CD4-positive, alpha-beta T cell treated with Interleukin-2 at 100 ng/mL for 4 hours (primary cell): Measurements from ENCODE around the gene ADAM33.

Source experiments
- DNase-seq: peaks from one replicate; pipeline ENCODE4 v3.0.0-alpha.2; 2020; ENCODE audit warnings: low spot score

Gene ADAM33

GRCh38 chr20:3710011-3710466 lies 28.2 kb upstream of the ADAM33 start:
- no peak for DNase-seq

DNA sequence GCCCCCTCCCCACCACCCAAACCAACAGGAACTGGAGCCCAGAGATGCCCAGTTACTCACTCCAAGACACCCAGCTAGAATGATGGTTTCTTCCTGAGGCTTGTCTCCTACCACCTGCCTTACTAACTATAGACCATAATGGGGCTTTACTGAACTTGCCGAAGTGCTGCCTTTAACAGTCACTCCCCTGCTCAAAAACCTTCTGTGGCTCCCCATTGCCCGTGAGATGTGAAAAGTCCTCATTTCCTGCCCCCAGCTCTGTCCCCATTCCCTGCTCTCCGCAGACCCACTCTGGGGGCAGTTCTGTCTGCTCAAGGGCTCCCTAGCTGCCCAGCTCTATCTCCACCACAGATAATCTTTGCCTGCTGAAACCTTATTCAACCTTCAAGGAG lies 25.7 kb upstream of the ADAM33 start:
- no peak for DNase-seq

GRCh38 chr20:3706774-3707507 lies 25.1 kb upstream of the ADAM33 start:
- no peak for DNase-seq

- no peak for DNase-seq
These were observed 24.3 kb upstream of the ADAM33 start for GRCh38 chr20:3705970-3706739.

GRCh38 chr20:3705491-3705969 lies 23.7 kb upstream of the ADAM33 start:
- no peak for DNase-seq

- DNase-seq, result no peak
These were observed 22.3 kb upstream of the ADAM33 start for GRCh38 chr20:3704087-3704486.

- no peak for DNase-seq
These were observed 21.0 kb upstream of the ADAM33 start for GRCh38 chr20:3702611-3703391.

GRCh38 chr20:3701061-3701998 lies 19.5 kb upstream of the ADAM33 start:
- no peak for DNase-seq

- no peak for DNase-seq
These were observed 17.2 kb upstream of the ADAM33 start for GRCh38 chr20:3699037-3699436.

GRCh38 chr20:3698591-3699001 lies 16.8 kb upstream of the ADAM33 start:
- DNase-seq, result no peak

GRCh38 chr20:3697588-3698305 lies 15.9 kb upstream of the ADAM33 start:
- no peak for DNase-seq

DNA sequence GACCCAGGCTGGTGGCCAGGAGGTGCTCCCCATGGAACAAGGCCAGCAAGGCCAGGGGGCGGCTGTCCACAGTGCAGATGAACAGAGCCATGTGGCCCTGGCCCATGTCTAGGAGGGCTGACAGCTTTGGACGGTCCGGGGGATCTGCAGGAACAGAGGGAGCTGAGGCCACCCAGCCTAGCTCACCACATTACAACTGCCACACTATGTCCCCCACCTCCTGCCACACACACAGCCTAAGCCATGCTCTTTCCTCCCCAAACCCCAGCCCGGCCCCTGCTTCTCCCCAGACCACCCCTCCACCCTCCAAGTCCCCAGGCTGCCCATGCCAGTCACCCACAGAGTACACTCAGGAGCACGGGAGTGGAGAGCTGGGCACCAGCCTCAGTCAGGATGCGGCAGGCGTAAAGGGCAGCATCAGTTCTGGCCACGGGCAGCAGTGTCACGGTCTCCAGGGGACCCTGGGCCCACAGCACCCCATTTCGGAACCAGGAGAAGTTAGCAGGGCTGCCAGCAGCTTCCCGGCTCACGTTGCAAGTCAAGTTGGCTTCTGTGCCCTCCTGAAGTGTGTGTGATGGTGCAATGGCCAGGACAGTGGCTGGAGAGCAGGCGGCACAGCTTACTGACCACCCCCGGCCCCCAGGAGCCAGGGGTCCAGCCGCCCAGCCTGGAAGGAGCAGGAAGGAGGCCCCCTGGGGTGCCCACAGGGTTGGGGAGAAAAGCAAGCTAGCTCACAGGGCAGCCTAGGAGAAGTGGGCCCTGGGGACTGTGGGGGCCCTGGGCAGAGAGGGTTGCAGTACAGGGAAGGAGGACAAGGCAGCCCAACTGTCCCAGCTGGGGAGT lies 15.2 kb upstream of the ADAM33 start:
- DNase-seq, result no peak

DNA sequence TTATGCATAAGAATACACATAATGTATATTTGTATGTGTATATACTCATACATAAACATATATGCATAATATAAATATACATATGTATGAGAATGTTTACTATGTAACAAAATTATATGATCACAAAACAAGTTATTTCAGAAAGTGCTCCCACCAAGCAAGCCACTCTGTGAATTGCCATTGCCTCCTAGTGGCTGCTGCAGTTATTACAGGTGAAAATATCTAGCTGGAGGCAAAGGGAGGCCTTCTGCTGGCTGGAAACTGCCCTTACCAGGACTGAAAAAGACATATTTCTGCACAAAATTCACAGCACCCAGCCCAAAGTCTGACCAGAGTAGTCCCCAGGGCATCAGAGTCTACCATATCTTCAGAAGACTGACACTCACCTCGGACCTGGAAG lies 14.4 kb upstream of the ADAM33 start:
- DNase-seq, result no peak

DNA sequence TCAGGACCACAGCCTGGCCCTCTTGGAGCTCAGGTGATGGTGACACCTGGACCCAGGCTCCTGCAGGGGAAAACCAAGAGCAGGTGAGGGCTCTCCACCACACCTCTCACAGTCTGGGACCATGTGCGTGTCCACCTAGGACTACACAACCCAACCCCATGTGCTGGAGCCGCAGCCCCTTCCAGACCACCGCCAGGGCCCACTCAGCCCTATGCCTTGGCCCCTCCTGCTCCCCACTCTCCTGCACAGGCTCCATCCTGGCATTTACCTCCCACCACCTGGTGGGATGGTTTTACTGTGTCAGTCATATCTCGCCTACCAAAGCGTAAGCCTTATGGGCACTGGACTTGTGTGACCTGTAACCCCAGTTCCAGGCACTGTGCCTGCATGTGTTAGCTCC lies 13.1 kb upstream of the ADAM33 start:
- no peak for DNase-seq

DNA sequence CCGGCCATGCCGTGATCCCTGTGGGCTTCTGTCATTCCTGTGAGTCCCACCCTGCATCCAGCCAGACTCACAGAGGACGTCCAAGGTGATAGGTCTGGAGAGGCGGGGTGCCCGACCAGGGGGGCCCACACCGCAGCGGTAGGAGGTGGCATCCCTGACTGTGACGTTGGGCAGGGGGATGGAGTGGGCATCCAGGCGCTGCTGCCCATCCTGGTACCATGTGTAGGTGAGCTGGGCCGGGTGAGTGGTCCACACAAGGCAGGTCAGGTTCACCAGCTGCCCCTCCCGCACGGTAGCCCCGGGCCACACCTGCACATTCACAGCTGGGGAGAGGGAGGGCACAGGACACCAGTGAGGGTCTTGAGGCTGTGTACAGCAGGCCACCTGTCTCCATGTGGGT lies 11.6 kb upstream of the ADAM33 start:
- DNase-seq, result no peak

- DNase-seq, result no peak
These were observed 11.0 kb upstream of the ADAM33 start for GRCh38 chr20:3692706-3693294.

DNA sequence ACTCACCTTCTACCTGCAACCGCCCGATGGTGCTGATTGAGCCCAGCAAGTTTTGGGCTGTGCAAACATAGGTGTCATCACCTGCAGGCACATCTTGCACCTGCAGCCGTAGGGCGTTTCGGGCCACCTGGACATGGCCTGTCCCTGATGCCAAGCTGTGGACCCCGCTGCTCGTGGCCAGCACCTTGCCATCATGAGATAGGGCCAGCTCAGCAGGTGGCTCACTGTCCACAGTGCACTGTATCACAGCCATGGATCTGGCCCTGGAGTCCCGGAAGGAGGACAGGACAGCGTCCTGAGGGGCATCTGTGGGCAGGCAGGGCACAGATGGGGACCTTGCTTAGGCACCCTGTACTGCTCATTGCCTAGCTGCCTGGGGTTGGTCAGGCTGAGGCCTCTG lies 10.1 kb upstream of the ADAM33 start:
- DNase-seq, result no peak

- no peak for DNase-seq
These were observed 9.5 kb upstream of the ADAM33 start for GRCh38 chr20:3691306-3691705.

DNA sequence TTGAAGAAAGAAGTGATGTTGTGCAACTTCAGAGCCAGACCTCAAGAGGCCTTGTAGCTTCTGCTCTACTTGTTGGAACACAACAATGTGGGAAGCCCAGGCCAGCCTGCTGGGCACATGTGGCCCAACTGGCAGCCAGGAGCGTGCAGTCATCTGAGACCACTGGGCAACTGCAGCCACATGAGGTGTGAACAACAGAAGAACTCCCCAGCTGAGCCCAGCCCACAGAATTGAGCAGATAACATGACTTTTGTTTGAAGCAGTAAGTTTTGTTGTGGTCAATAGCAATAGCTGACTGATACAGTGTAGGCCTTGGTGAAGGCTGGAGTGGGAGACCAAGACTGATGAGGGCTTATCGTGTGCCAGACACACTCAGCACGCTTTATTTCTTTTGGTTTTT lies 8.6 kb upstream of the ADAM33 start:
- no peak for DNase-seq
